H1 (cell line): ENCODE data around the gene SYPL1. TPM values are rescaled to one million over a fixed set of nuclear protein-coding genes. Genes with fewer than 3 reads are reported as not detected.
A peak's percentile ranks its signal among the peaks of the same experiment; 100 is the strongest.

Source experiments
- CTCF ChIA-PET: fragments of 300-600 bp; sonication (Branson Sonifier 250); formaldehyde crosslinking; loops from one replicate; lab custom pipeline; 2021; ENCODE audit not compliant: partially characterized antibody; lab: Charles Lee
- POLR2A ChIA-PET: fragments of 300-600 bp; sonication (Branson Sonifier 250); formaldehyde crosslinking; loops from one replicate; lab custom pipeline; 2021; ENCODE audit warnings: inconsistent platforms; ENCODE audit not compliant: partially characterized antibody; lab: Charles Lee
- DNase-seq, 2 experiments: peaks; one replicate each; pipeline versions ENCODE4 v3.0.0 to v3.0.0-alpha.2; 2010 to 2022; ENCODE audit warnings: low spot score in 2 of 2, low read depth in 1 of 2, mixed read lengths in 1 of 2
- FAIRE-seq: peaks from 2 replicates; lab custom pipeline; 2011; peaks lifted over from hg19 to GRCh38; lab: Jason Lieb, UNC
- H2AFZ ChIP-seq: 2 replicates; pipeline ENCODE4 v1.8.1; 2012; ENCODE audit warnings: low read length, inconsistent platforms
- H2AK5ac ChIP-seq: 2 replicates; pipeline ENCODE4 v1.6.1; 2013; ENCODE audit warnings: low read depth, low read length
- H2BK120ac ChIP-seq: replicated peaks from 2 replicates; pipeline ENCODE3; 2013; ENCODE audit warnings: low read depth, low read length, inconsistent platforms
- H2BK12ac ChIP-seq: 2 replicates; pipeline ENCODE4 v1.6.1; 2013; ENCODE audit warnings: low read depth, low read length
- H2BK15ac ChIP-seq: 2 replicates; pipeline ENCODE4 v1.6.1; 2013; ENCODE audit warnings: low read length
- H2BK20ac ChIP-seq: 2 replicates; pipeline ENCODE4 v1.6.1; 2013; ENCODE audit warnings: low read length
- H2BK5ac ChIP-seq: 2 replicates; pipeline ENCODE4 v1.6.1; 2013; ENCODE audit warnings: low read depth, low read length
- H3K14ac ChIP-seq: 2 replicates; pipeline ENCODE4 v1.6.1; 2013; ENCODE audit warnings: inconsistent platforms; ENCODE audit not compliant: insufficient read length
- H3K18ac ChIP-seq: 2 replicates; pipeline ENCODE4 v1.6.1; 2013; ENCODE audit warnings: low read length; ENCODE audit errors: extremely low read depth
- H3K23ac ChIP-seq: 2 replicates; pipeline ENCODE4 v1.6.1; 2013; ENCODE audit warnings: inconsistent platforms; ENCODE audit not compliant: insufficient read length
- H3K23me2 ChIP-seq: 2 replicates; pipeline ENCODE4 v1.6.1; 2013; ENCODE audit warnings: low read depth, low read length
- H3K27ac ChIP-seq: 2 replicates; pipeline ENCODE4 v1.6.1; 2011; ENCODE audit warnings: low read depth, low read length, inconsistent platforms
- H3K27me3 ChIP-seq, 4 experiments: replicated peaks in 1 of 4; 1 replicate in 1 of 4; 2 replicates in 3 of 4; pipeline versions ENCODE4 v1.6.1 to v1.8.1; 2011 to 2013; ENCODE audit warnings: low read length in 3 of 4, mild to moderate bottlenecking in 3 of 4, inconsistent platforms in 2 of 4, mixed read lengths in 2 of 4, moderate library complexity in 1 of 4; ENCODE audit not compliant: control insufficient read depth in 3 of 4, insufficient read depth in 3 of 4; ENCODE audit errors: extremely low read depth in 1 of 4
- H3K36me3 ChIP-seq, 4 experiments: 2 replicates each; pipeline versions ENCODE4 v1.6.1 to v1.8.1; 2011 to 2013; ENCODE audit warnings: mild to moderate bottlenecking in 4 of 4, low read length in 3 of 4, moderate library complexity in 2 of 4, control low read depth in 1 of 4, inconsistent platforms in 1 of 4; ENCODE audit not compliant: insufficient read depth in 4 of 4, control insufficient read depth in 2 of 4
- H3K4ac ChIP-seq: replicated peaks from 2 replicates; pipeline ENCODE3; 2013; ENCODE audit warnings: low read length, low read depth, mixed read lengths, inconsistent platforms; ENCODE audit not compliant: insufficient read length
- H3K4me1 ChIP-seq, 4 experiments: replicated peaks in 1 of 4; 1 replicate in 1 of 4; 2 replicates in 3 of 4; pipeline versions ENCODE4 v1.6.1 to v1.8.1; 2011 to 2013; ENCODE audit warnings: low read length in 3 of 4, inconsistent platforms in 2 of 4, mixed read lengths in 1 of 4; ENCODE audit not compliant: insufficient read depth in 4 of 4, control insufficient read depth in 3 of 4
- H3K4me2 ChIP-seq, 2 experiments: 2 replicates each; pipeline versions ENCODE4 v1.6.1 to v1.8.1; 2011 to 2013; ENCODE audit warnings: low read depth in 2 of 2, low read length in 2 of 2, control low read depth in 1 of 2, inconsistent platforms in 1 of 2, mild to moderate bottlenecking in 1 of 2; ENCODE audit not compliant: insufficient read depth in 1 of 2
- H3K4me3 ChIP-seq, 4 experiments: fragments of 200-600, 300-600 bp in 1 of 4; sonication (generic), shearing (Covaris generic), sonication (Bioruptor Twin) in 1 of 4; 2 replicates each; pipeline versions ENCODE4 v1.5.1 to v1.8.1; 2011 to 2016; ENCODE audit warnings: low read length in 4 of 4, low read depth in 3 of 4, control low read depth in 2 of 4, inconsistent platforms in 2 of 4, mild to moderate bottlenecking in 2 of 4, mixed read lengths in 1 of 4, moderate library complexity in 1 of 4; ENCODE audit not compliant: insufficient read depth in 2 of 4; ENCODE audit errors: extremely low read depth in 1 of 4
- H3K56ac ChIP-seq: replicated peaks from 2 replicates; pipeline ENCODE3; 2013; ENCODE audit warnings: low read depth, mild to moderate bottlenecking, mixed read lengths, low read length, inconsistent platforms; ENCODE audit not compliant: insufficient read length
- H3K79me1 ChIP-seq: 2 replicates; pipeline ENCODE4 v1.6.1; 2013; ENCODE audit warnings: low read depth, low read length, control low read depth
- H3K79me2 ChIP-seq, 2 experiments: 2 replicates each; pipeline versions ENCODE4 v1.6.1 to v1.8.1; 2012 to 2013; ENCODE audit warnings: low read length in 2 of 2, mild to moderate bottlenecking in 2 of 2, inconsistent platforms in 1 of 2; ENCODE audit not compliant: insufficient read depth in 2 of 2, control insufficient read depth in 1 of 2
- H3K9ac ChIP-seq, 4 experiments: replicated peaks in 1 of 4; 1 replicate in 1 of 4; 2 replicates in 3 of 4; pipeline versions ENCODE4 v1.6.1 to v1.8.1; 2011 to 2013; ENCODE audit warnings: low read depth in 3 of 4, low read length in 3 of 4, control low read depth in 2 of 4, mild to moderate bottlenecking in 2 of 4, moderate library complexity in 2 of 4, inconsistent platforms in 1 of 4; ENCODE audit errors: extremely low read depth in 1 of 4
- H3K9me3 ChIP-seq, 2 experiments: 2 replicates each; pipeline versions ENCODE4 v1.6.1 to v1.8.1; 2012 to 2013; ENCODE audit warnings: mild to moderate bottlenecking in 2 of 2, moderate library complexity in 2 of 2, control low read depth in 1 of 2, inconsistent platforms in 1 of 2, low read depth in 1 of 2, low read length in 1 of 2, mixed read lengths in 1 of 2; ENCODE audit not compliant: insufficient read depth in 2 of 2
- H4K20me1 ChIP-seq, 2 experiments: replicated peaks in 1 of 2; 2 replicates each; pipeline versions ENCODE3 to v1.8.1; 2011 to 2013; ENCODE audit warnings: inconsistent platforms in 2 of 2, low read length in 2 of 2, mild to moderate bottlenecking in 1 of 2; ENCODE audit not compliant: insufficient read depth in 2 of 2, control insufficient read depth in 1 of 2
- H4K5ac ChIP-seq: 2 replicates; pipeline ENCODE4 v1.6.1; 2013; ENCODE audit warnings: low read length, low read depth, mixed read lengths, inconsistent platforms; ENCODE audit not compliant: insufficient read length
- H4K8ac ChIP-seq: 2 replicates; pipeline ENCODE4 v1.8.0; 2013; ENCODE audit warnings: mild to moderate bottlenecking, moderate library complexity, low read length, inconsistent platforms; ENCODE audit not compliant: insufficient read depth; ENCODE audit errors: extremely low read depth
- H4K91ac ChIP-seq: replicated peaks from 2 replicates; pipeline ENCODE3; 2013; ENCODE audit warnings: low read length, mixed read lengths, inconsistent platforms; ENCODE audit not compliant: insufficient read length
- ASH2L ChIP-seq: fragments of 200-600, 300-600 bp; sonication (generic); IDR thresholded peaks from one replicate; pipeline ENCODE4 v1.7.1; 2017; ENCODE audit warnings: low read length
- CHD1 ChIP-seq: IDR thresholded peaks from 2 replicates; pipeline ENCODE4 v1.6.1; 2012; ENCODE audit warnings: low read depth, low read length, improper control_type of control experiment
- CREB1 ChIP-seq: IDR thresholded peaks from 2 replicates; pipeline ENCODE4 v1.6.1; 2012; ENCODE audit warnings: inconsistent platforms
- CTCF ChIP-seq, 3 experiments: IDR thresholded peaks; 1 replicate in 2 of 3; 2 replicates in 1 of 3; pipeline versions ENCODE4 v1.5.1 to v1.6.1; 2011; ENCODE audit warnings: low read length in 3 of 3, mild to moderate bottlenecking in 3 of 3, inconsistent platforms in 2 of 3, low read depth in 1 of 3, moderate library complexity in 1 of 3; ENCODE audit not compliant: insufficient read depth in 1 of 3; ENCODE audit errors: control extremely low read depth in 1 of 3
- FOSL1 ChIP-seq: IDR thresholded peaks from 2 replicates; pipeline ENCODE4 v1.6.1; 2011; ENCODE audit warnings: mild to moderate bottlenecking, low read depth, low read length, moderate library complexity; ENCODE audit not compliant: insufficient read depth
- JUND ChIP-seq: IDR thresholded peaks from 2 replicates; pipeline ENCODE4 v1.6.1; 2011; ENCODE audit warnings: mild to moderate bottlenecking, improper control_type of control experiment, low read length
- MAX ChIP-seq: IDR thresholded peaks from 2 replicates; pipeline ENCODE4 v1.6.1; 2012; ENCODE audit warnings: inconsistent platforms
- RAD21 ChIP-seq, 2 experiments: IDR thresholded peaks in 1 of 2; conservative IDR thresholded peaks in 1 of 2; 2 replicates each; pipeline ENCODE4 v1.6.1; 2011; ENCODE audit warnings: low read depth in 2 of 2, low read length in 2 of 2, improper control_type of control experiment in 1 of 2, inconsistent platforms in 1 of 2, mild to moderate bottlenecking in 1 of 2, moderate library complexity in 1 of 2
- YY1 ChIP-seq: IDR thresholded peaks from 2 replicates; pipeline ENCODE4 v1.6.1; 2011; ENCODE audit warnings: low read depth, mild to moderate bottlenecking, low read length
- WGBS, 2 experiments: shearing (Covaris generic) in 1 of 2; methylation state at CpG; one replicate each; pipeline versions ENCODE4 v1.1.6 to v1.1.7; 2013 to 2015; ENCODE audit warnings: low lambda C conversion rate in 2 of 2, mixed read lengths in 2 of 2, inconsistent platforms in 1 of 2, low coverage in 1 of 2, missing lambda C conversion rate in 1 of 2; ENCODE audit not compliant: insufficient replicate concordance in 2 of 2, insufficient coverage in 1 of 2, insufficient read length in 1 of 2; ENCODE audit errors: extremely low coverage in 1 of 2, missing lambda C conversion rate in 1 of 2; 5-methylcytosine and 5-hydroxymethylcytosine counted together
- polyA plus RNA-seq, 7 experiments: library from polyadenylated mRNA; depleted of rRNA in 3 of 7; stranded (reverse) in 5 of 7; unstranded in 2 of 7; fragments of >200 nt in 5 of 7; fragments of 200-250 nt in 2 of 7; gene quantifications; 1 replicate in 5 of 7; 2 replicates in 1 of 7; 4 replicates in 1 of 7; pipeline versions ENCODE4 v1.2.1 to v1.2.3, GENCODE V29; 2011 to 2013; ENCODE audit warnings: missing spikeins in 2 of 7, mixed read lengths in 2 of 7
- total RNA-seq: library from RNA; stranded (reverse); fragmentation: NEBNext Ultra II Directional; extraction: Animal tissue kit (Norgen Biotek cat#: 25700); gene quantifications from 2 replicates; pipeline ENCODE4 v1.2.1, GENCODE V29; 2021

SYPL1 gene
- total and polyA plus RNA-seq, 2 of the 8 experiments (the other 6 are each of a cell fraction or from before 2014, with no cell fraction given), result 44.9 to 57.7 TPM

- no peak overlapping the region for H2BK5ac ChIP-seq
- no peak overlapping the region for H2BK12ac ChIP-seq
- ChIA-PET POLR2A (no interaction called here), CTCF (interaction anchor here (0.6 to 13.0 kb wide), 21 partner anchors 12 to 400 kb away, joined by 3 to 154 read pairs (median 6); no protein-coding TSS in a partner anchor)
- no peak overlapping the region for H2BK20ac ChIP-seq
- peak; percentile 45 for FAIRE-seq
- H3K79me1 ChIP-seq, result no peaks in the 10 kb centered on the region
- no peak overlapping the region for H3K9ac ChIP-seq
- H3K9me3 ChIP-seq, result peaks cover 4 to 5% of the 10 kb centered on the region in 2 experiments; a peak in 2 of 4 replicates
- H3K27ac ChIP-seq, result no peak overlapping the region
- H2BK15ac ChIP-seq, result no peak overlapping the region
- WGBS, 2 experiments, result 69% methylated on average over 9 of the region's 9 CpGs; no CpG with 5 or more reads in 1 of the 2 experiments
- no peak overlapping the region for H2BK120ac ChIP-seq
- H4K5ac ChIP-seq, result no peak overlapping the region
- no peaks in the 10 kb centered on the region for H3K27me3 ChIP-seq
- no peak overlapping the region for H2AK5ac ChIP-seq
- no peak overlapping the region for H3K56ac ChIP-seq
- H4K8ac ChIP-seq, result no peak overlapping the region
- DNase-seq, result peak in 1 of 2 experiments; percentile 71
- H3K23me2 ChIP-seq, result no peaks in the 10 kb centered on the region
- H4K91ac ChIP-seq, result no peak overlapping the region
- H2AFZ ChIP-seq, result peak overlapping the region; percentile 86; the same call in 1 of the 2 replicates
- no peak for TF ChIP-seq CHD1
- TF ChIP-seq MAX, result peak; percentile 78
- TF ChIP-seq CTCF (IDR thresholded peaks at IDR 0.05; ENCODE audit: control extremely low read depth in 1 of 3, insufficient read depth in 1 of 3, low read depth in 1 of 3, low read length in 3 of 3), result peak; percentile 83 to 95 (median 91)
- TF ChIP-seq YY1, result peak; percentile 40; the same call in 1 of the 2 replicates
- no peak for TF ChIP-seq JUND
- TF ChIP-seq FOSL1, result no peak
- TF ChIP-seq RAD21 (IDR thresholded peaks at IDR 0.05 in 1 of 2, conservative IDR thresholded peaks at IDR 0.05 in 1 of 2; ENCODE audit: low read depth in 2 of 2, low read length in 2 of 2), result peak; percentile 88 to 92
- TF ChIP-seq ASH2L, result no peak
- TF ChIP-seq CREB1, result peak; percentile 45; the same call in 1 of the 2 replicates
- TF ChIP-seq, all 59 proteins: peak for 5
- Histone ChIP-seq H3K18ac (no peak overlapping the region), H3K14ac (no peak overlapping the region), H3K4me1 (peaks cover 0 to 5% (median 2%) of the 10 kb centered on the region in 4 experiments; a peak in 3 of 7 replicates), H3K36me3 (no peaks in the 10 kb centered on the region), H3K79me2 (no peaks in the 10 kb centered on the region), H3K4me2 (no peak overlapping the region), H3K23ac (no peak overlapping the region), H3K4ac (no peak overlapping the region), H3K4me3 (no peak overlapping the region), H4K20me1 (no peaks in the 10 kb centered on the region)
Observed at GRCh38 chr7:106056513-106057203, 55.5 kb downstream of the SYPL1 start.
